ENCODE data around the gene SCN2B. TPM values are rescaled to one million over a fixed set of nuclear protein-coding genes. Genes with fewer than 3 reads are reported as not detected.
A peak's percentile ranks its signal among the peaks of the same experiment; 100 is the strongest.

The SCN2B gene
- total RNA-seq, 4 donors from 2014 or later: 0.14 to 0.37 TPM; not detected in 2

- TF ChIP-seq POLR2A (IDR thresholded peaks at IDR 0.05) (no peak), EP300 (IDR thresholded peaks at IDR 0.05; ENCODE audit: low read depth) (no peak), POLR2AphosphoS5 (IDR thresholded peaks at IDR 0.05) (no peak), CTCF (IDR thresholded peaks at IDR 0.05) (no peak)
- no peaks in the 10 kb centered on the region for H3K9me3 ChIP-seq
- intact Hi-C loops (cut with DNase I; ENCODE audit: low total_unique reads) (no loop called here), in situ Hi-C loops (cut with MboI; ENCODE audit: low pct_ligation_motif_present in 1 of 4, low pct_unique_long_range_greater_than_20kb in 1 of 4, low sequenced_read_pairs in 3 of 4) (no loop called here)
- H3K36me3 ChIP-seq: no peaks in the 10 kb centered on the region
- peak overlapping the region in 1 of 4 donors; percentile 29 for H3K27ac ChIP-seq
- H3K4me1 ChIP-seq: peaks cover 11 to 24% (median 22%) of the 10 kb centered on the region in 4 donors
- WGBS, 2 donors (ENCODE audit: low coverage in 1 of 2): 77 to 87% methylated on average over 3 of the region's 3 CpGs
- H3K4me3 ChIP-seq: no peak overlapping the region
- DNase-seq: no peak
- H3K27me3 ChIP-seq: peaks cover 27% of the 10 kb centered on the region
These were observed 41.1 kb upstream of the SCN2B start for GRCh38 chr11:118217575-118217974.

- no peaks in the 10 kb centered on the region for H3K36me3 ChIP-seq
- no peaks in the 10 kb centered on the region for H3K9me3 ChIP-seq
- TF ChIP-seq CTCF (IDR thresholded peaks at IDR 0.05): no peak
- TF ChIP-seq POLR2A (IDR thresholded peaks at IDR 0.05): no peak
- no peak for TF ChIP-seq EP300 (IDR thresholded peaks at IDR 0.05; ENCODE audit: low read depth)
- no peak for TF ChIP-seq POLR2AphosphoS5 (IDR thresholded peaks at IDR 0.05)
- intact Hi-C loops (cut with DNase I; ENCODE audit: low total_unique reads) (no loop called here), in situ Hi-C loops (cut with MboI; ENCODE audit: low pct_ligation_motif_present in 1 of 4, low pct_unique_long_range_greater_than_20kb in 1 of 4, low sequenced_read_pairs in 3 of 4) (no loop called here)
- H3K27ac ChIP-seq: peak overlapping the region; percentile 9 to 39 (median 20)
- peaks cover 22% of the 10 kb centered on the region for H3K27me3 ChIP-seq
- 68 to 77% methylated on average over 7 to 11 of the region's 11 CpGs for WGBS, 2 donors (ENCODE audit: low coverage in 1 of 2)
- H3K4me1 ChIP-seq: peaks cover 11 to 31% (median 25%) of the 10 kb centered on the region in 4 donors
- H3K4me3 ChIP-seq: no peak overlapping the region
- DNase-seq: no peak
These were observed 40.4 kb upstream of the SCN2B start for GRCh38 chr11:118216621-118217481.

- no peak for TF ChIP-seq POLR2A (IDR thresholded peaks at IDR 0.05)
- TF ChIP-seq POLR2AphosphoS5 (IDR thresholded peaks at IDR 0.05): no peak
- peaks cover 14 to 42% (median 33%) of the 10 kb centered on the region in 4 donors for H3K4me1 ChIP-seq
- H3K27me3 ChIP-seq: peaks cover 11% of the 10 kb centered on the region
- no peaks in the 10 kb centered on the region for H3K9me3 ChIP-seq
- no peak overlapping the region for H3K4me3 ChIP-seq
- peak overlapping the region; percentile 9 to 63 (median 46) for H3K27ac ChIP-seq
- 90% methylated on average over 7 of the region's 7 CpGs; no CpG with 5 or more reads in 1 of the 2 donors for WGBS, 2 donors (ENCODE audit: low coverage in 1 of 2)
- intact Hi-C loops (cut with DNase I; ENCODE audit: low total_unique reads) (no loop called here), in situ Hi-C loops (cut with MboI; ENCODE audit: low pct_ligation_motif_present in 1 of 4, low pct_unique_long_range_greater_than_20kb in 1 of 4, low sequenced_read_pairs in 3 of 4) (no loop called here)
- DNase-seq: no peak
- no peaks in the 10 kb centered on the region for H3K36me3 ChIP-seq
These were observed 39.3 kb upstream of the SCN2B start for GRCh38 chr11:118215765-118216164.

GRCh38 chr11:118215262-118215661, 38.8 kb upstream of the SCN2B start:
- no peak for TF ChIP-seq EP300 (IDR thresholded peaks at IDR 0.05; ENCODE audit: low read depth)
- no peak for TF ChIP-seq POLR2A (IDR thresholded peaks at IDR 0.05)
- no peak for TF ChIP-seq POLR2AphosphoS5 (IDR thresholded peaks at IDR 0.05)
- no peak for TF ChIP-seq CTCF (IDR thresholded peaks at IDR 0.05)
- in situ Hi-C loops (cut with MboI; ENCODE audit: low pct_ligation_motif_present in 1 of 4, low pct_unique_long_range_greater_than_20kb in 1 of 4, low sequenced_read_pairs in 3 of 4): no loop called here
- DNase-seq: no peak
- no peaks in the 10 kb centered on the region for H3K9me3 ChIP-seq
- peak overlapping the region; percentile 41 to 63 (median 56) for H3K27ac ChIP-seq
- H3K27me3 ChIP-seq: peaks cover 9% of the 10 kb centered on the region
- intact Hi-C loops (cut with DNase I; ENCODE audit: low total_unique reads): no loop called here
- no peak overlapping the region for H3K4me3 ChIP-seq
- H3K36me3 ChIP-seq: no peaks in the 10 kb centered on the region
- 84 to 94% methylated on average over 3 of the region's 3 CpGs for WGBS, 2 donors (ENCODE audit: low coverage in 1 of 2)
- H3K4me1 ChIP-seq: peaks cover 15 to 47% (median 34%) of the 10 kb centered on the region in 4 donors

Measured in transverse colon (tissue), 4 donors.